ENCODE data around the gene MAN1A1.

- TF ChIP-seq CTCF (IDR thresholded peaks at IDR 0.05; ENCODE audit: insufficient read depth, low read length, poor library complexity, severe bottlenecking) (no peak), EZH2phosphoT487 (conservative IDR thresholded peaks at IDR 0.05; ENCODE audit: low read length) (no peak)
Measured at GRCh38 chr6:119243657-119244056, 105.9 kb downstream of the MAN1A1 start.

Measured in SU-DHL-6 (cell line).